Retinal pigment epithelial cell (primary cell): ENCODE data around the gene MINDY2.

Source experiments
- DNase-seq: peaks from one replicate; pipeline ENCODE4 v3.0.0-alpha.2; 2010; ENCODE audit warnings: low read depth
- H3K4me3 ChIP-seq: 2 replicates; pipeline ENCODE4 v1.5.1; 2011; ENCODE audit warnings: mild to moderate bottlenecking, low read length, control low read depth, moderate library complexity
- CTCF ChIP-seq: conservative IDR thresholded peaks from 2 replicates; pipeline ENCODE4 v1.5.1; 2011; ENCODE audit warnings: low read depth, low read length, control low read depth, inconsistent platforms

MINDY2 gene

GRCh38 chr15:58755350-58755749, 15.8 kb upstream of the MINDY2 start:
- no peak for DNase-seq
- H3K4me3 ChIP-seq: no peak overlapping the region
- no peak for TF ChIP-seq CTCF

- DNase-seq: no peak
- no peak overlapping the region for H3K4me3 ChIP-seq
- TF ChIP-seq CTCF: no peak
These were observed 15.1 kb upstream of the MINDY2 start for GRCh38 chr15:58755956-58756355.

GRCh38 chr15:58758141-58758540, 13.0 kb upstream of the MINDY2 start:
- no peak overlapping the region for H3K4me3 ChIP-seq
- DNase-seq: no peak
- TF ChIP-seq CTCF: peak; percentile 17

- no peak for TF ChIP-seq CTCF
- no peak overlapping the region for H3K4me3 ChIP-seq
- no peak for DNase-seq
These were observed 10.6 kb upstream of the MINDY2 start for GRCh38 chr15:58760385-58761009.

GRCh38 chr15:58761010-58761388, 10.1 kb upstream of the MINDY2 start:
- DNase-seq: no peak
- no peak for TF ChIP-seq CTCF
- H3K4me3 ChIP-seq: no peak overlapping the region

- DNase-seq: no peak
- TF ChIP-seq CTCF: no peak
These were observed 8.8 kb upstream of the MINDY2 start for GRCh38 chr15:58762285-58762684.

GRCh38 chr15:58762731-58763130, 8.4 kb upstream of the MINDY2 start:
- no peak overlapping the region for H3K4me3 ChIP-seq
- no peak for TF ChIP-seq CTCF
- DNase-seq: no peak

More at GRCh38 chr15:58762285-58762684, 8.8 kb upstream of the MINDY2 start:
- no peak overlapping the region for H3K4me3 ChIP-seq
